ENCODE results near the gene LDB2.

GRCh38 chr4:16909281-16909680, 10.8 kb upstream of the LDB2 start:
- TF ChIP-seq, protein P1, sequence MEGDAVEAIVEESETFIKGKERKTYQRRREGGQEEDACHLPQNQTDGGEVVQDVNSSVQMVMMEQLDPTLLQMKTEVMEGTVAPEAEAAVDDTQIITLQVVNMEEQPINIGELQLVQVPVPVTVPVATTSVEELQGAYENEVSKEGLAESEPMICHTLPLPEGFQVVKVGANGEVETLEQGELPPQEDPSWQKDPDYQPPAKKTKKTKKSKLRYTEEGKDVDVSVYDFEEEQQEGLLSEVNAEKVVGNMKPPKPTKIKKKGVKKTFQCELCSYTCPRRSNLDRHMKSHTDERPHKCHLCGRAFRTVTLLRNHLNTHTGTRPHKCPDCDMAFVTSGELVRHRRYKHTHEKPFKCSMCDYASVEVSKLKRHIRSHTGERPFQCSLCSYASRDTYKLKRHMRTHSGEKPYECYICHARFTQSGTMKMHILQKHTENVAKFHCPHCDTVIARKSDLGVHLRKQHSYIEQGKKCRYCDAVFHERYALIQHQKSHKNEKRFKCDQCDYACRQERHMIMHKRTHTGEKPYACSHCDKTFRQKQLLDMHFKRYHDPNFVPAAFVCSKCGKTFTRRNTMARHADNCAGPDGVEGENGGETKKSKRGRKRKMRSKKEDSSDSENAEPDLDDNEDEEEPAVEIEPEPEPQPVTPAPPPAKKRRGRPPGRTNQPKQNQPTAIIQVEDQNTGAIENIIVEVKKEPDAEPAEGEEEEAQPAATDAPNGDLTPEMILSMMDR (IDR thresholded peaks at IDR 0.05): no peak
- no peak for TF ChIP-seq POLR2A (IDR thresholded peaks at IDR 0.05)
